ENCODE data around the gene AMMECR1. TPM values are rescaled to one million over a fixed set of nuclear protein-coding genes. Genes with fewer than 3 reads are reported as not detected.
"Not testable (repeated sequence)": the region's sequence is repeated elsewhere in the genome, so short reads cannot be mapped to it uniquely, and the experiment has no call there.

AMMECR1 gene
- total RNA-seq (2014; rRNA removed), result 11.2 and 14.1 TPM in 2 replicates
- 3.1 TPM for polyA plus RNA-seq (2012)

DNA sequence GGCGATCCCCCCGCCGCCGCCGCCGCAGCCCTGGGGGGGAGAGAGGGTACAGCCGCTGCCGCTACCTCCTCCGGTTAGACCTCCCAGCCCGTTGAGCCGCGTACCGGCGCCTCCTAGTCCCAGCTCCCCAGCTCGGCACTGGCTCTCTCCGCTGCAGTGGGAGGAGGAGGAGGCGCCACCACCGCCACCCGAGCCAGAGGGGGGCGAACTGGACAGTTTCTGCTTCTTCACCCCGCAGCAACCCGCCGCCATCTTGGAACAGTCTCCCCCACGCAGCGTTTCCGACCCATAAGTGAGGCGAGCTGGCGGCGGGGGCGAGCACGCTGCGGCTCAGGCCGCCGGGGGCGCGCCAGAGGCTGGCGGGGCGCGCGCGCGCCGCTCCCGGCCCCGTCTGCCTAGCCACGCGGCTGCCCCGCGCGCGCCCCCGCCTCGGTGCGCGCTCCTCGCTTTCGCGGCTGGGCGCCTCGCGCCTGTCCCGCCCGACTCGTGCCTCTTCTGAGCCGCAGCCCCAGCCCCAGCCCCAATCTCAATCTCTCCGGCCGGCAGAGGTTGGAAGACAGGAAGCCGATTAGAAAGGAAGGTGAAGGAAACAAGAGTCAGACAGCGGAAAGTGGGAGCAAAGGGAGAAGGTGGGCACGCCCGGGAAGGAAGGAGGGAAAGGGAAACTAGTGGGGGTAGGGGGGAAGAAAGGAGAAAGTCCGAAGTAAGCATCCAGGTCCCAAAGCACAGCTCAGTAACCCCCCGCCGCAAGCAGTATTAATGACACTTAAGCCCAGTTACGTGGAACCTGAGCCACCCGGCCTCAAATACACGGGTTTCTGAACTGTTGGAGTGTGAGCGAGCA lies at the start of gene AMMECR1:
TSS of gene AMMECR1 (minus strand) at position 266 of the 844 bp plus-strand sequence. CDS start at position 252, 14 bp downstream.
- DNase-seq (ENCODE audit: low read depth), result peak; percentile 77

DNA sequence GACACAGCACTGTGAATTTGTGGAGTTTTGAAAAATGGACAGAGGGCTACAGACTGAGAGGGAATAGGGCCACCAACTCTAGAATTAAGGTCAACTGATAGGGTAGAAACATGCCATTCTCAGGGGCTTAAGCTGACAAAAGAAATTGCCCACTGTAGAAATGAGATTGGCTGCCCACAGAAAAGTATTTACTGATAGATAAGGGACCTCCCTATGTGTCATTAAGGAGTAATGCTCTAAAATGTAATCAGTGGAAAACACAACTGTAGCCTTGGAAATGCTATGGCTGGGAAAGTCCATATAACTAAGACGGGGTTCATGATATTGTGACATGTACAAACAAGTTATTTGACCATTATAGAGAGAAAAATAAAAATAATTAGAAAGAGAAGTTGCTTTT lies 45.4 kb upstream of the AMMECR1 start:
- DNase-seq (ENCODE audit: low read depth), result no peak

DNA sequence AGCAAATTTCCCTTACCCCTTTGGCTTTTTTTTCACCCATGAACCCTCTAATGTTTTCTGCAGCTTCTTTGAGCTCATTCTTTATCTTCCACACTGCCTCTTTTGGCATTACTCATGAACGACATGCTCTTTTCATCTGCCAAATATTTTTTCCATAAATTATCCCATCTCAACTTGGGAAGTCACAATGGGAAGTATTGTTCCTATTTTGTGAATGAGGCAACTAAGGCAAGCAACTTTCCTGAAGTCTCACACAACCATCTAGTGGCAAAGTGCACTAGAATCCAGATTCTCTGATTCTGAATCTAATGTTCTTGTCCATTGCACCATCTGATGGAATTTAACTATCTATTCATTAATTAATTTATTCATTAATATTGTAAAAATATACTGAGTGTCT lies 41.4 kb upstream of the AMMECR1 start:
- DNase-seq (ENCODE audit: low read depth), result no peak

DNA sequence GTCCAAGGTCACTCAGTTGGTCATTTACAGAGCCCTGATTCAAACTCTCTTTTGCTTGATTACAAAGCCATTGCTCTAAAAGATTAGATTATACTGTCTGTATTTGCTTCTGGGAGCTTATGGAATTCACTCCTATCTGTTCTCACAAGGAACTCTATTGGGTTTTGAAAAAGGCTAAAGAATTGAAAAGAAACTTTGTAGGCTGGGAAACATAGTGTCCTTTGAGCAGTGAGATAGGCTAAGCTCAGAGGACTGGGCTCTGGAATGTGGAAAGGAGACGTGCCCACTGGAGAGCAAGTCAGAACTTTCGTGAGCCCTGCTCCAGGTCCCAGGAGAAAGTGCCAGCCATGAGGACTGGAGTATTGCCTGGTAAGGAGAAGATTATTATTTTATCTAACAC lies 40.7 kb upstream of the AMMECR1 start, which contains the start of gene RTL9:
TSS of gene RTL9 (plus strand) at position 301 of the 400 bp plus-strand sequence. CDS start 91,770 bp downstream, outside the sequence.
- DNase-seq (ENCODE audit: low read depth), result no peak

DNA sequence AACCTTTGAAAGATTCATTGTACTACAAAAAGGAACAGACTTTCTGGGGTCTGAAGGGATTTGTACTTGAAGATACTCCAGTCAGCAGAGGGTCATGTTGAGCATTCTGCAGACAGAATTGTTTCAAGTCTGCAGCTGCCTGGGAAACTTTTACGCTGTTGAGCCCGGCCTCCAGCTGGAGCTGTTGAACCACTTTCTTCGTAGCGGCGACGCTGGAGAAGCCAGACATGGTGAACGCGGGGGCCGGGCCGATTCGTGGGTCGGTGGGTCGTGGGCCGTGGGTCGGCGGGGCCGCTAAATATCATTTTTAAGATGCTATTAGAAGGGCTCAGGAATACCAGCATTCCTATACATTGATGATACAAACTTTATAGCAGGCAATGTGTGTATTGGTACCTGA lies 28.8 kb upstream of the AMMECR1 start:
- peak; percentile 24 for DNase-seq (ENCODE audit: low read depth)

DNA sequence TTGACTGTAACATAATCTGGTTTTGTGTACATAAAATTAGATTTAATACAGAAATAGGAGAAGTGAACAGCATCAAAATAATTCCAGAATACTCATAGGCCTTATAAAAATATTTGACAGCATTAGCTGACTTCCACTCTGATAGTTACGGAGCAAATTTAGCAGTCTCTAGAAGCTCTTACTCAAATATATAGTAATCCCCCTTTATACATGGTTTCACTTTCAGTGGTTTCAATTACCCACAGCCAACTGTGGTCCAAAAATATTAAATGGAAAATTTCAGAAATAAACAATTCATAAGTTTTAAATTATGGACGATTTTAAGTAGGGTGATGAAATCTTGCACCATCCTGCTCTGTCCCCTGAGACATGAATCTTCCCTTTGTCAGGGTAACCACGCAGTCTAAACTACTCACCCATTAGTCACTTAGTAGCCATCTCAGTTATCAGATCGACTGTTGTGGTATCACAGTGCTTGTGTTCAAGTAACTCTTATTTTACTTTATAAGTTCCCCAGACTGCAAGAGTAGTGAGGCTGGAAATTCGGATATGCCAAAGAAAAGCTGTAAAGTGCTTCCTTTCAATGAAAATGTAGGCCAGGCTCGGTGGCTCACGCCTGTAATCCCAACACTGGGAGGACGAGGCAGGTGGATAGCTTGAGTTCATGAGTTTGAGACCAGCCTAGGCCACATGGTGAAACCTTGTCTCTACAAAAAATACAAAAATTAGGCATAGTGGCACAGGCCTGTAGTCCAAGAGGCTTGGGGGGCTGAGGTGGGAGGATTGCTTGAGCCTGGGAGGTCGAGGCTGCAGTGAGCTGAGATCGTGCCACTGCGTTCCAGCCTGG lies 23.5 kb upstream of the AMMECR1 start:
- DNase-seq (ENCODE audit: low read depth), result peak; percentile 89

DNA sequence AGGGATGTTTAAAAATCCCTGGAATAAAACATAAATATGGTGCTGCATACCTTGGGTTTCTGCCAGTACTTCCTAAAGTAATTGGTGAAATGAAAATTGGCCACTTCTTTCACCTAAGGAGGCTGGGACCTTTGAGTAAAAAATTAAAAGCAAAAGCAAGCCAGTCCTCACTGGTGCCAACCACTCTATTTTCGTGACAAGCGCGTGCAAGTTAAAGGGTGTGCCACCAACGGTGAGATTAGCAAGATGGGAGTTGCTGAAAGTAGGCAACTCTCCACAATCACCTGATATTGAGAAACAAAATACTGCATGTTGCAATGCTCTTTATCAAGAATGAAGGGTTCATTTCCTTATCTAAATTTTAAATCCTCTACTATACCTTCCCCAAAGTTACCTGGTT lies 21.1 kb upstream of the AMMECR1 start:
- DNase-seq (ENCODE audit: low read depth), result no peak

DNA sequence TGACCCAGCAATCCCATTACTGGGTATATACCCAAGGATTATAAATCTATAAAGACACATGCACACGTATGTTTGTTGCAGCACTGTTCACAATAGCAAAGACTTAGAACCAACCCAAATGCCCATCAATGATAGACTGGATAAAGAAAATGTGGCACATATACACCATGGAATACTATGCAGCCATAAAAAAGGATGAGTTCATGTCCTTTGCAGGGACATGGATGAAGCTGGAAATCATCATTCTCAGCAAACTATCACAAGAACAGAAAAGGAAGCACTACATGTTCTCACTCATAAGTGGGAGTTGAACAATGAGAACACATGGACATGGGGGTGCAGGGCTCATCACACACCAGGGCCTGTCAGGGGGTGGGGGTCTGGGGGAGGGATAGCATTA lies 15.6 kb upstream of the AMMECR1 start:
- not testable (repeated sequence) for DNase-seq (ENCODE audit: low read depth)

DNA sequence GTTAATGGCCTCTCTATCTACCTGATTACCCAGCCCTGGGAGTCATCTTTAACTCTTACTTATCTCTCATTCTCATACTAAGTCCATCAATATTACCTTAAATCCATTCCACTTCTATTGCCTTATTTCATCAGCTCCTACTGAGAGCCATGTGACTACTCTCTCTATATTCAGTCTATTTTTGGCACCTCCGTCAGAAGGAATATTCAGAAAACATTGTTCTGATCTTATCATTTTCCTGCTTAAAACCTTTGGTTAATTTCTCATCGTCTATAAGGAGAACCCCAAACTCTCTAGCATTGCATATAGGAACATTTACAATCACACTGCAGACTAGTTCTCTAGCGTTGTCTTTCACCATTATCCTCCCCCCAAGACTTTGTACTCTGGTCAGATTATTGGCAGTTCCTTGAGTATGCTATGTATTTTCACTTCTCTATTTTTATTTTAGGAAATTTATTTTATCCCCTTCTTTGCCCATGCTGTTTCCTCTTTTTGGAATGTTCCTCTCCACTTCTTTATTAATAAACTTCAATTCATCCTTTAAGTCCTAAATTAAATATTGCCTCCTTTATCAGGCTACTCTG lies 13.7 kb upstream of the AMMECR1 start:
- no peak for DNase-seq (ENCODE audit: low read depth)

DNA sequence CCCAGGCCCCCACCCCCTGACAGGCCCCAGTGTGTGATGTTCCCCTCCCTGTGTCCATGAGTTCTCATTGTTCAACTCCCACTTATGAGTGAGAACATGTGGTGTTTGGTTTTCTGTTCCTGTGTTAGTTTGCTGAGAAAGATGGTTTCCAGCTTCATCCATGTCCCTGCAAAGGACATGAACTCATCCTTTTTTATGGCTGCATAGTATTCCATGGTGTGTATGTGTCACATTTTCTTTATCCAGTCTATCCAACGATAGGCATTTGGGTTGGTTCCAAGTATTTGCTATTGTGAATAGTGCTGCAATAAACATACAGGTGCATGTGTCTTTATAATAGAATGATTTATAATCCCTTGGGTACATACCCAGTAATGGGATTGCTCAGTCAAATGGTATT lies 10.7 kb upstream of the AMMECR1 start:
- DNase-seq (ENCODE audit: low read depth), result not testable (repeated sequence)

DNA sequence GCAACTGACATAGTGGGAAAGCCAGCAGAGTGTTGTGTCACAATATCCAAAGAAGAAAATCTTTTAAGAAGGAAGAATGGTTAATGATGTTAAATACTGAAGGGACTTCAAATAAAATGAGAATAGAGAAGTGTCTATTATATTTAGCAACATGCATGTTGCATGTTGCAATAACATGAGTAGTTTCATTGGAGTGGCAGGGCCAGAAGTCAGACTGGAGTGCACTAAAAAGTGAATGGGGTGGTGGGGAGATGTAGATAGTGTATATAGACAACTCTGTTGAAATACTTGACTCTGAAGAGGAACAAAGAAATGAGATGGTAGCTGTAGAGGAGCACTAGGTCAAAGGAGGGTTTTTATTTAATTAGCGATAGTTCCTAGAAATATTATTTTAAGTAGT lies 9.5 kb upstream of the AMMECR1 start:
- no peak for DNase-seq (ENCODE audit: low read depth)

DNA sequence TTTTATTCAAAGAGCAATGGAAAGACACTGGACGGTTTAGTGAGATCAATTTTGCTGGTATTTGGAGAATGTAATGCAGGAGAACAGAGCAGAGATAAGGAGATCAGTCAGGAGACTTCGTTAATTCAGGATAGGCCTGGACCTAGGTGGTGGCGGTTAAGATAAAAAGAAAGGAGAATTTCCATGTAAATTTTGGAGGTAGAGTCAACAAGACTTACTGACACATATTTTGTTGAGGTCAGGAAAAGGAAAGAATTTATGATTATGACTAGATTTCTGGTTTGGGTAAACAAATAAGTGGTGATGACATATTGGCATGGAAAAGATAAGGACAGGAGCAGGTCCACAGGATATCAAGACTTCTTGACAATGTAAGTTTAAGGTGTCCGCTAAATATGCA lies 8.8 kb upstream of the AMMECR1 start:
- DNase-seq (ENCODE audit: low read depth), result no peak

DNA sequence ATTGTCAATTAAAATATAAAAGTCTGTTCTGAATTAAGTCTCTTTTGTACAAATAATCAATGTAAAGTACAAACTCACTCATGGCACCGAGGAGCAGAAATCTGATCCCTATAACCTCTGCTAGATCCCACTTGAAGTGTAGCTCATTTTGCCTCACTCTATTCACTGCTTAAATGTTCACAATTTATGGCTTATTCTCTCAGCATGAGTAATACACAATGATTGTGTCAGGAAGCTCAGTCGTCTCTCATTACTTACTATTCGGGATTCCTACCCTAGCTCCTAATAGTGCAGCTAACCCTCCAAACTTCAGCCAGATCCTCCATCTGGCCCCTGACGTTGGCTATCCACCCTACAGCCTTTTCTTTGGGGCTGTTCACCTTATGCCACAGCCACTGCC lies 4.7 kb upstream of the AMMECR1 start:
- DNase-seq (ENCODE audit: low read depth), result no peak

DNA sequence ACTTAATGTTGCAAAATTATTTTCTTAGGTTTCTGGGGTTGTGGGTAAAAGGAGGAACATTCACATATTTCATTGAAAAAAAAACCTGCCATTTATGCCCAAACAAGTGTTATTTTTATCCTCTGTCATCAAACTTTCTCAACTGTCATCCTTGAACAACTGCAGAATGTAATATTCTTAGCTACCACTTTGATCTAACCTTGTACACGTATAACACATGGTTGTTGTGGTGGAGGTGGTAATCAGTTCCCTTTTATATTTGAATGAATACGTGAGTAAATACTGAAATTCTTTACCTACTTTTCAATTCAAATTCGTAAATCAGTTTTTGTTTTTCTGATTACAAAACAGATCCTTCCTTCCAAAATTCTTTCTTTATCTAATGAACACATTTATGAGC lies 3.8 kb upstream of the AMMECR1 start:
- no peak for DNase-seq (ENCODE audit: low read depth)

DNA sequence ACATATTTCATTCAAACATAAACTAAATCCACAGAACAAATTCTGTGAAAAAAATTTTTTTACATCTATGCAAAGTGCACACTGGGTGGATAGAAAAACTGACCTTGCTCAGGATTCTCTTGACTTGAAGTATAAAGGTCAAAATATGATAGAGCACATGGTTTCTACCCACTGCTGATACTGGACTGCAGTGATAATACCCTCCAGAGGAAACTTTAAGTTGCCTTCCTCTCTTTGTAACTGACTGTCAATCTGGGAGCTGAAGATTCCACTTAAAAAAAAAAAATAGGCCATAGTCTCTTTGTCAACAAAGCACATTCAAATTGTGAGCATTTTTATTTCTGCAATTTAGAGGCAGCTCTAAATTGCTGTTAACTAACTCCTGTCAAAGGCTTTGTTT lies 3.2 kb upstream of the AMMECR1 start:
- DNase-seq (ENCODE audit: low read depth), result no peak

DNA sequence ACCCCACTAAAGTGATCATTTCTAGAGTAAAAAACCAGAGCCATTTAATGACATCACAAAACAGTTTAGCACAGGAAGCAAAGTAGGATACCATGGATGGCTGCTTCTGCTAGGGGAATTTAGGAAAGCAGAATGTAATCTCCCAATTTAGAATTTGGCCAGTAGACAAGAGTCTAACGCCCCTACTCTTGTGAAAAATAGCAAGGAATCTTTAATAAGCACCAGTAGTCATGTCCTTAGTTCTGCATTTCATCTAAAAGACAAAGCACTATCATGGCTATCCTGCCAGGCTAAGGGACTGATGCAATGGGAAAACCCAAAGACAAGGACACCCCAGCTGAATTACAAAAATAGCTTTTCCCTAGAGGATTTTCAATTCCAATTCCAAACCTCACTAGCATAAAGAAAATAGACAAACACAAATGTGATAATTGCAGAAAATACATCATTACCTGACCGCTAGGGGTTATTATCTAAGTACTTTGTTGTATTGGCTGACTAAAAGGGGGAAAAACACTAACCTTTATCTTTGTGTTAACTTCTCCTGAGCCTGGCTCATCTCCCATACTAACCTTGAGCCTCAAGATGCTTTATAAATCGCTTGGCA lies 2.6 kb upstream of the AMMECR1 start:
- DNase-seq (ENCODE audit: low read depth), result no peak

DNA sequence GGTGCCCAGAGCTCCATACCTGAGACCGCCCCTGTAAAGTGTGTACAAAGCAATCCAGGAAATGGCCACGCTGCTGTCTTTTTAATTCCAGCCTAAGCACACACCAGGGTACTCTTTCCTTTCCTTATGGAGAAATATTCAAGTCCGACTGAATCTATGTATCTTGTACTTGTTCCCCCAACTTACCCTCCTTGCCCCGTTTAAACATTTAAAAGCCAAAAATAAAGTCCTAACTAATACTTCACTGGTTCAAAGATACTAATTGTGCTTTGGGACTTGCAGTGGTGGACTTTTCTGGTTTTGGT lies 731 bp upstream of the AMMECR1 start:
- DNase-seq (ENCODE audit: low read depth), result no peak

DNA sequence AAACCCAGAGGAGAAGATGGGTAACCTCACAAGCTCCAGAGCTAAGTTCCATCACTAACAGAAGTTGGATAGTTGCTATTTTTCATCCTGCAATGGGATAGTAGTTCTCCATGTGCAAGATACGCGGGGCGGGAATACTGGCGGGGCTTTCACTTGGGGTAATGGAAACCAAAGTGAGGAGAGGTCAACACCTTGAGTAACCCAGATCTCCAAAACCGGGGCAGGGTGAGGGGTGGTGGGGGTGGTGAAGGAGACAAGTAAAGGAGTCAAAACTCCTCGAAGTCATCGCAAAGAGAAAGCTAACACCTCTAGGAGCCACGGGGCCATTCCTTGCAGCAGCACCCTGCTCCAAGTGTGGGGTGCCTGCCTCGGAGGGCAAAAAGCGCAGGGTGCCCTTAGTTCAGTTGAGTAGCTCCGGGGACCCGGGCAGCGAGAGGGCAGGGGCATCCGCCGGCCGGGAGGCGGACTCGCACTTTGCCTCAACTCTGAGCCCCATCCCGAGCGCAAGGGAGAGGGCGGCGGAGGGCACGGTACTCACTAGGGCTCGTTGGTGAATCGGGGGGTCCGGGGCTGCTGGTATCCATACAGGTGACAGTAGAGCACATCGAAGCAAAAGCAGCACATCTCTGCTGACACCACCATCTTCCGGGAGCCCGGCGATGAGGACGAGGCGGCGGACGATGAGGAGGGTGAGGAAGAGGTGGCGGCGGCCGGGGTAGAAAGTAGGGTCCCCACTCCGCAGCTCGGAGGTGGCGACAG lies 645 bp downstream of the AMMECR1 start:
- DNase-seq (ENCODE audit: low read depth), result no peak

DNA sequence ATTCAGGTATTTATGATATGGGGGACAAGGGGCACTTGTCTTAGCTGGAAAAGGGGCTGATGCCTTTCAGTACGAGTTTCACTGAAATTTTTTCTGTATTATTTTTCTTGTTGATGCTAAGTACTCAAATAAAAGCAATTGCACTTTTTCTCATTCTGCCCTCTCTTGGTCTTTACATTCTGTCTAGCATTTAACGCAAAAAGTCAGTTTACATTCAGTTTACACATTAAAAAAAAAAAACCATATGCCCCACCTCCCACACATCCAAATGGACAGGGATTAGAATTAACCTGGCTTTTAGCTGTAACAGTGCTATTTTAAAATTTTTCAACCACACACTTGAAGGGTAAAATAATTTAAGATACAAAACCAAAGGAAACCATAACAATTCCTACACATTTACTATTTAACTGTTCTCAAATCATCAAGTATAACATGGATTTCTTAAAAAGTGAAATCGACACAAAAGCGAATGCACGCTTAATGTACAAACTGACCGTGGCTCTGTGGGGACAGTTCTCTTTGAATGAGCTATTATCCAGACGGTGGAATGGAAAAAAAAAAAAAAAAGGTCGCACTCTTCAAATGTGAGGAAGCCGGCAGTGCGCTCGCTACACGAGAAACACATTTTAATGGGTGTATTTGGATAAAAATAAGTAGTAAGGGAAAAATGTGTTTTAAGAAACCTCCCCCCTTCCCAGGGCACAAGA lies 1.4 kb downstream of the AMMECR1 start:
- no peak for DNase-seq (ENCODE audit: low read depth)

DNA sequence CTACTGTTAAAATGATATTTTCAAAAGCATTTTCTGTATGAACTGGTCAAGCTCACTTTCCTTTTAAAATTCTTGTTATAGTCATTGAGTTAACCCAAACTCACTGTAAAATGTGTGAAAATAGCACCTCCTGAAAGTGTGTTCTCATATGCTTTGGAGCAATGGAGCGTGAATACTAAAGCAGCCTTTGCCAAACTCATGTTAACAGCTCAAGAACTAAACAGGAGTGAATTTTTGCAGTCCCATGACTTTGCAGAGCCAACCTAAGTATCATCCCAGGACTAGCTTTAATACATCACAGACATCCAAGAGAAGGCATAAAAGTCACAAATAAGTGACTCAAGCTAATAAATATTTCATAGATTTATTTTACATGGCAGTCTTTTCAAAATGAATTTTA lies 2.3 kb downstream of the AMMECR1 start:
- no peak for DNase-seq (ENCODE audit: low read depth)
